ENCODE measurements around the gene LSAMP.

LSAMP gene

DNA sequence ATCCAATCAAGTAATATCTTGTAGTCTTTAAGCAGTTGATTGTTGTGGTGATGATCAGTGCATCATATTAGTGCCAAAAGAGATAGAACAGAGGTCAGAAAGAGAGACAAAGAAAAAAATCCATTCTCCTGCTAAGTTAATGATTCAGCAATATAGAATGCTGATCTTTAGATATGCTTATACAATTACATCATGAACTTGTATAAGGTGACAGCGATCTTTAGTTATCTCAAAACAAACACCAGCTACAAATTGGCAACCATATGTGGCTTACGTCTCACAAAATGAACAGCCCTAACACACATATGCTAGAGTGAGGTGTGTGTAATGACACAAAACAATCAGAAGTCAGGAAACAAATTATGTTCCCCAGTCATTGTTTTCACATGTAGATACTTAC is 12.5 kb downstream of the LSAMP start:
- DNase-seq (ENCODE audit: low read depth in 2 of 2) = no peak

DNA sequence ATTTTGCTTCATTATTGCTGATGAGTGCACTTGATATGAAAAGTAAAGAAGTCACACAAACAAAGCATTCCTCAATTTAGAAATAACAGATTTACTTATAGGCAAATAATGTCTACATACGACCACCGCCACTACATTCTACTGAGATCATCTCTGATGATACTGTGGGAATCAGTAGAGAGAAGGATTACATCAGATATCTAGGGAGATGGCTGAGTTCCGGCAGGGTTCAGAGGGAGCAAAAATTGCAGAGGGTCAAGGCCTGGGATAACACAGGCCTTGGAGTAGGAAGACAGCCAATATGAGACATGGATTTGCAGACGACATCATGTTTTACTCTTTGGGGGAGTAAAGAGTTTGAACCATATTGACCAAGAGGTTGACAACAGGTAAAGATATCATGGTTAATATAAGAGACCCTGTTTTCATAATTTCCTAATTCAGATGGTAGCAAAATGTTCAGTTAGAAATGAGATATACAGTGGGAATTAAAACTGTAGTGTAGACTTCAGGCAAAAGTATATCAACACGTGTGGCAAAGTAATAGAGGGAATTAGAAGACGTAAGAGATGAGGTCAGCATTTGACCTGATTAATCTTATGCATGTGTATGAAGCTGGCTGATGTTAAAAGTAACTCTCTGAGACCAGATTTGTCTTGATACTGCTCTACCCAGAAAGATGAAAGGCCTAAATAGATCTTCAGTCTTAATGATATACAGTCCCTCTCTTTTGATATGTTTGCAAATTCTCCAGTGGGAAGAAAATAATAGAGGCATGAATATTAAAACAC is 15.6 kb downstream of the LSAMP start:
- no peak for DNase-seq (ENCODE audit: low read depth in 2 of 2)

DNA sequence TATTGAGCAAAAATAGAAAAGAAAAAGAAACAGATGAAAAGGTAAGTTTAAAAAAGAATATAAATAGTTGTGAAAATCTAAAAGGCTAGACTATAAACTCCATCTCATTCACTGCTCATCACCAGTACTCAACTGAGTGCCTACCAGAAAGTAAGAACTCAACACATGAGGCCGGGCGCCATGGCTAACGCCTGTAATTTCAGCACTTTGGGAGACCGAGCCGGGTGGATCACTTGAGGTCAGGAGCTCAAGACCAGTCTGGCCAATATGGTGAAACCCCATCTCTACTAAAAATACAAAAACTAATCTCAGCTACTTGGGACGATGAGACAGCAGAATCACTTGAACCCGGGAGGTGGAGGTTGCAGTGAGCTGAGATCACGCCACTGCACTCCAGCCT is 19.3 kb downstream of the LSAMP start:
- DNase-seq (ENCODE audit: low read depth in 2 of 2) = no peak

DNA sequence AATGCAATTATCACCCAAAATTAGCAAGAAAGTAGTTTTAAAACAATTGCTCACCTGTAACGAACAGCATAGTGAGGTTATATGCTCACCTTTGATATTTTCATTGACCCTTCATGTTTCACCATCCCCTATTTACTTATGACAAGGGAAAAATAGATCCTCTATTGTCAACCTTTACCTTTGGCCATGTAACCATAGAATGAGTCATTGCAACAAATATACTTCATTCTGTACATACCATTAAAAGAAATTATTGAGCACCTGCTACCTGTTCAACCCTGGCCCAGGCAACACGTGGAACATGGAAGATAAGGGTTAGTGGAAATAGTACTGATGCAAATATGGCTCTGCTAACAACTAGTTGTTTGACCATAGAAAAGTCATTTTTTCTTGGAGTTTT is 20.2 kb downstream of the LSAMP start:
- DNase-seq (ENCODE audit: low read depth in 2 of 2) = no peak

DNA sequence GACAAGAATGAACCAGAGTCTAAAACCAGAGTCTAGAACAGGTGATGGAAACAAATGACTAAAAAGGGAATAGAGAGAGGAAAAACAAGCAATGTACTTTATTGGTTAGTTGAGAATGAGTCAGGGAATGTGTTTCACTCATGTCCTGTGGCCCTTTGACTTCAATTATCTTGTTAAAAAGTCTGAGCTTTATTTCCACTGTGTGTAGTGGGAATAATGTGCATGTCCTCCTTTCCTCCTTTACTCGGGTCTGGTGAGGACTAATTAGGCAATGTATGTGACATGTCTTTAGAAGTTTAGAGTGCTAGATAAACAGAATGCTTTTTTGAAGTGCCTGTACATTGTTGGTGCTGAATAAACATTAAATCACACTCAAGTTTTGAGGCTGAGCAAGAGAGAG is 21.3 kb downstream of the LSAMP start:
- DNase-seq (ENCODE audit: low read depth in 2 of 2) = no peak

DNA sequence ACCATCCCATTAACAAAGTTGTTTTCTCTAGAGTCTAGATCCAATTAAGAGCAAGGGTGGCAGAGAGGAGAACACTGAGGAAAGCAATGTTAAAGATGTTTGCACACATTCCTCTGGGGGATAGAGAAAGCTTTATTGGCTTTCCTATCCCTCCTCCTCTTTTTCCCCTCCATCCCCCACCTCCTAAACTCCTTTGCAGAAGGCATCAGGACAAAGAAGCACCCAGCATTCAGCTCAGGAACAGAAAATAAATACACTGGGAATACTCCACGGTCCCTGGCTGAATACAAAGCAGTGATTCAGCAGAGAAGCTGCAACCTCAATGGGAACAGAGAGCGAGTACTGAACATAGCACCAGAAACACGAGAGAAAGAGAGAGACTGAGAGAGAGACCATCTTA is 21.9 kb downstream of the LSAMP start:
- no peak for DNase-seq (ENCODE audit: low read depth in 2 of 2)

DNA sequence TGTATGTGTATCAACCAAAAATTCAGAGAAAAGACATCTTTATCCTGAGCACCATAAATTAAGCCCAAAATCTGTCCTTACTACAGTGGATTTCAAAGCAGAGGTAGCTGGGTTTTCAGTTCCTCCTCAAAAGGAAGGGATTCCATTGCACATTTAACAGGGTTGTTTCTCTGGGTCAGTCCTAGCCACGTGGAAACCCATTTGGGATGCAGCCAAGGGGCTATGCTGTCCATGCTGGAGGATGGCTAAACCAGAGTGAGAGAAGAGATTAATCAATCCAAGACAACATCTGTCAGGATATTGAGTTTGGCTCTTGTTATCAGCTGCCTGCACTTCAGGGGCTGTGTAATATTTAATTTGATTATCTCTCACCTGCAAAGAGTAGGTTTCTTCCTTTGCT is 28.1 kb downstream of the LSAMP start:
- no peak for DNase-seq (ENCODE audit: low read depth in 2 of 2)

DNA sequence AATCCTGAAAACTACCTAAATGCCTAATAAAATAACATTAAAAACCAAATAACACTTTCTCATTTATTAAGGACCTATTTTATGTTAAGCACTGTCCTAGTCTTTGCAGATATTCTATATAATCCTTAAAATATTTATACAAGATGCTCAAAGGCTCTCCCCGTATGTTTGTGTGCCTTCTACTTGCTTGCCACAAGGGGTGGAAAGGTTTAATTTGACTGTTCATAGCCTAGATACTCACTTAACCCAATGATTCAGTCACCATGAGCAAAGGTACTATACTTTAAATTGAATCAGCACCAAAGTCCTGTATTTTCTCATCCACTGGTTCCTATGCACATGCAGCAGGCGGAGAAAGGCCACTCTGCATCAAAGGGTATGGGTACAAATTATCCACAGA is 32.0 kb downstream of the LSAMP start:
- no peak for DNase-seq (ENCODE audit: low read depth in 2 of 2)

DNA sequence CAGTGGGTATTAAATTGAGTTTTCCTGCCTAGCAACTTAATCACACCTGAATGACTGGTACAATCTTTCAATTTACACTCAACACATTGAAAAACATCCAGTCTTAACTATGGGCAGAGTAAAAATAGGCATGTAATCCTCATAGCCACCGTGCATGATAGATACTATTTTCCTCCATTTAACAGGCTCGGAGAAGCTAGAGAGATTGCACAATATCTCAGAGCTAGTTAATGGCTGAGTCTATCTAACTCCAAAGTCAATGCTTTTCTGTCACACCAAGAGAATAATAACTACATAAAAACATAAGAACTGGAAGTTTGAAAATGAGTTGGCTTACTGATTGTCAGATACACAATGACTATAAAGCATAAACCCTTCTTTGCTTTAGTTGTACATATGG is 36.8 kb downstream of the LSAMP start:
- DNase-seq (ENCODE audit: low read depth in 2 of 2) = no peak

DNA sequence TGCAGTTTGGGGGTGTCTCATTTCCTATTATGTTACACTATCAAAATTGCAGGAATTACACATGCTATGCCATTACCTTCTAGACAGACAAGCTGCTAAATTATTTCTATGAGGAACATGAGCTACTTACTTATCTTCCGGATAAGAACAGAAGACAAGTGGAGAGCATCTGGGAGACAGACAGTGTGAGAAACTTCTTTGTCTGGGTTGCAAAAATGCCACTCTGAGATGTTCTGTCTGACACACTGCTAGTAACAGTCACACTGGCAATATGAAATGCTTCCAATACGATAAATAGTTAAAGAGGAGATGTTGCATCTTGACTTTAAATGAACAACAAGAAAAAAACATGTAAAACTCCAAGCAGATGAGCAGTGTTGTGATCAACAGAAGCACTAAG is 40.1 kb downstream of the LSAMP start:
- DNase-seq (ENCODE audit: low read depth in 2 of 2) = no peak

DNA sequence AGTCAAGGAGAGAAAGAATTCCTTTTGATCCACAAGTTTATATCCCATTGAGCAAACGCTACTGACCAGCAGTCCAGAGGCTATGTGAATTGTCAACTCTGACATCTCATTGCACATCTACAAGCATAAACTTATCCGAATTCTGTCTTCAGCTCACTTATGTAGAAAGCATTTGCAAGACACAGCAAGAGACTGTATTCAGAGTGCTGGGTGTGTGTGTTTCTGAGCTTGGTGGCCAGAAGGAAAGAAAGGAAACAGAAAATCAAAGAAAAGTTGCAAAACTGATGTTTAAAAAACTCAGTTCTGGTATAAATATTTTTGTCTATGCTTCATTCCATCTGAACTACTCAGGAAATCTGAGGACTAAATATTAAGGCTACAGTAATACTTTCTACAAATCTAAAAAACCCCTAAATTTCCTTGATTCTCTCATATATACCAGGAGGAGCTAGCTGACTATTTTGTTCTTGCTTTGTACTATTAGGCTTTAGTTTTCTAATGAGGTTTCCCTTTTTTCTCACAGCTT is 45.5 kb downstream of the LSAMP start:
- no peak for DNase-seq (ENCODE audit: low read depth in 2 of 2)

DNA sequence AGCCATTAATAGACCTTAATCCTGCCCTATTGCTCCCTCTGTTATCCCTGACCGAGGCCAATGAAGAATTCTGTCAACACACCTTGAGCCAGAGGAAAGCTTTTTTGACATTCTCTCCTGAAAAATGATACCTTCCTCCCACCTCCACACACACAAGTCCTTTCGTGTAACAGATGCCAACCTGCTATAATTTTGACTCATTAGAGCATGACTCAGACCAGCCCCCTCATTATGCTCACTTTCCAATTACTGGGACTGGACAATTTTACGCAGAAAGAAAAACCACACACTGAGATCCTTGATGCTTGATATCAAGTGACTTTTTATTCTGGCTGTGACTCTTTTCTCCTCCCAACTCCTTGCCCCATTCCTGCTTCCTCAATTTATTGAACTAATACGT is 50.9 kb downstream of the LSAMP start:
- DNase-seq (ENCODE audit: low read depth in 2 of 2) = no peak

DNA sequence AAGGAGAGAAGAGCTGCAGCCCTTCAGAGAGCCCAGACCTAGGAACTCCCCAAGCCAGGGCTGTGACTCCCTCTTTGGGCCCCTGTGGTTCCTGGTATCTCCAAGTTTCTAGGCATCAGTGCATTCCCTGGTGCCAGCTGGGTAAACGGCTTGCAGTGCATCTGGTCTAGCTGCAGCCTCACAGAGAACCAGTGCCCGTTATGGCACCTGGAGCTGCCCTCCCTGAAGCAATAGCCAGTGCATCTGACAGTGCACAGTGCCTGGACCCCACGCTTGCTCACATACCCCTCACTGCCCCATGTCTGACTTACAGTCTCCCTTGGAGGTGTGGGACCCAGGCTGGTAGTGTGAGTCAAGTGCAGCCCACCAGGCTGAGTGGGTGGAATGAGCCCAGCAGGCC is 52.1 kb downstream of the LSAMP start:
- DNase-seq (ENCODE audit: low read depth in 2 of 2) = no peak

DNA sequence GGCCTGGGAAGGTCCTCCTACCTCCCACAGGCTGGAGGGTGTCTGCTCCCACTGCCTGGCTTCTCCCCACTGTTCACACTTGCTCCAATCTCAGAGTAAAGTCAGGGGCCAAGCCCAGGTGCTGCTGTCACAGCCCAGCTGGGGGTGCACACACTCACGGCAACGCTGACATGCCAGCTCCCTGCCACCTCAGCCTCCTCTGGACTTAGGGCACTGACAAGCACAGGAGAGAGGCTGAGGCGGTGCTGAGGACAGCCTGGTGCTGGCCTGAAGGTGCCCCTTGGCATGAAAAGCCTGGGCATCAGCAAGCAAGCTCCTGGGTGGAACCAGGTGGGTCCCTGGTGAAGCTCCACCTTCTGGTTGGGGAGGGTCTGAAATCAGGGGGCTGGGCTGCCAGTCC is 53.0 kb downstream of the LSAMP start:
- no peak for DNase-seq (ENCODE audit: low read depth in 2 of 2)

DNA sequence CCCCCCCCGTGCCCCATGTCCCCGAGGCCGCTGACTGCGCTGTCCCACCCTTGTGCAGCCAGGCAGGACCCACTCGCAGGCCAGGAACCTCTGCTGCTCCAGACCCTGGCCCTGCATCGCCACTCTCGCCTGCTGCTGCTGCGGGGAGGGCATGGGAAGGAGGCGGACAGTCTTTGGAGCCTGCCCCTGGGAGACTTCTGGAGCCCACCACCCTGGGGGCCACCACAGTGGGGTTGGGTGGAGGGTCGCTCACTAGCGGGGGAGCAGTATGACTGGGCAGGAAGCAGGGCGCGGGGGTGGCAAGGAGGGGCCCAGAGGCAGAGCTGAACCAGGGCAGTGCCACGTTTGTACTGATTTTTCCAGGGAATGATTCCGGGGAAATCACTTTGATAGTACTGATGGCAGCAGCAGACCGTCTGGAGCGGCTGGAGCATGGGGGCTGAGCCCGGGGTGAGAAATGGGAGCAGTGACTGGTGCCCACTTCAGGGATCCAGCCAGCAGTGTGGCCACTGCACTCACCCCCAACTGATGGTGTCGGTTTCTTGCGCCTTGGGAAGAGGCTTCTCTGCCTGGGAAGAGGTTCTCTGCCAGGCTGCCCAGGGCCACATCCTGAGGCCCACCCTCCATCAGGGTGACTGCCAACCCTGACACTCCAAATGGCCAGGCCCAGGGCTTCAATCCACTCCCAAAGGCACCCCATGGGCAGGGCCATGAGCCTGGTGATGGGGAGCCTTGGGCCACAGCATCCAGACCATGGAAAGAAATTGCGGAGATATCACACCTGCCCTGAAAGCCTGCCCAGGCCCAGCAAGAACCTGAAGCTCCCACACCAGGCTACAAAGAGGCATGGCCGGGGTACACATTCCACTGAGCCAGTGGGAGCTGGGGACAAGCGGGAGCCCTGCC is 53.7 kb downstream of the LSAMP start:
- DNase-seq (ENCODE audit: low read depth in 2 of 2) = no peak

DNA sequence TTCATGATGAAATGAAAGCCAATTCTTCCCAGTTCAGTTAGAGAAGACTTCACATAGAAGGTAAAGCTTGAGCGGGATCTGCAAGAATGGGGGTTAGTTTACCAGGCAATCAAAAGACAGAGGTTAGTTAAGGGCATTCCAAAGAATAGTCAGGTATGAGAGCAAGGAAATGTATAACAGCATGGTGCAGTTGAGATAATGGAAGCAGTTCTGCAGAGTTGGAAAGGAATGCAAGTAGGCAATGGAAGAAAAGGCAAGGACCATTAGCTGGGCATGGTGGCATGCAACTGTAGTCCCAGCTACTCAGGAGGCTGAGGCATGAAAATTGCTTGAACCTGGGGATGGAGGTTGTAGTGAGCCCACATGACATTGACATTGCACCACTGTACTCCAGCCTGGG is 55.0 kb downstream of the LSAMP start:
- DNase-seq (ENCODE audit: low read depth in 2 of 2) = no peak

DNA sequence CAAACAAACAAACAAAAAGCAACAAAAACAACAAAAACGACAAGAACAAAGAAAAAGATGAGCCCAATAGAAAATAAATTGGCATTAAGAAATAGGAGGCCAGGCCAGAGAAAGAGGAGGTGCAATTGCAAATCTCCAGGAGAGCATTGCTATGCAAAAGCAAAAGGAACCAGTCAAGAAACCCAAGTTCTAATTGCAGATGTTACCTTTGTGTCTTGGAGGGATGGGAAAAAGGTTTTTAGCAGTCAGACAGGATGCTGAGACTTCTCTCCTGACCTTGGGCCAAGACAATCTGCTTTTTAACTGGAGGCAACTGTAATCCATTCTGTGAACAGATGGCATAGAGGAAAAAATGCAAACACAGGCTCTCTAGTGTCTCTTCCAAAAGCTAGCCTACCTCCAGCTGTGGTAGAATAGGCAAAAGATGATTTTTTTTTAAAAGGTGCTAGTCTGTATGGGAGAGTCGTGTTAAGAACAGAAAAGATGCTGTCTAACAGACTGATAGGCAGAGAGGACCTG is 56.4 kb downstream of the LSAMP start:
- no peak for DNase-seq (ENCODE audit: low read depth in 2 of 2)

DNA sequence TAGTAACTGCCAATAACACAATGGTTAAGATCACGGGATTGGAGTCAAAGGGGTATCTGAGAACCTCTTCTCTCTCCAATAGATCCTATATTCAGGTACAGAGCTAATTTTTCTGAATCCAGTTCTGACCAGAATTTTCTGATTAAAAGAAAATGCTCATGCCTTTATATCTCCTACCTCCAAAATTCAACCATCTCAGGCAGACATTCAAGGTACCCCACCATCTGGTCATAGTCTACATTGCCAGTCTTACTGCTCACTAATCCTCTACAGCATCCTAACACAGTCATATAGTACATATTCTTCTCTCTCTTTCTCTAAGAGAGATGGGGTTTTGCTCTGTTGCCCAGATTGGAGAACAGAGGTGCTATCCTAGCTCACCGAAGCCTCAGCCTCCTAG is 59.1 kb downstream of the LSAMP start:
- no peak for DNase-seq (ENCODE audit: low read depth in 2 of 2)

DNA sequence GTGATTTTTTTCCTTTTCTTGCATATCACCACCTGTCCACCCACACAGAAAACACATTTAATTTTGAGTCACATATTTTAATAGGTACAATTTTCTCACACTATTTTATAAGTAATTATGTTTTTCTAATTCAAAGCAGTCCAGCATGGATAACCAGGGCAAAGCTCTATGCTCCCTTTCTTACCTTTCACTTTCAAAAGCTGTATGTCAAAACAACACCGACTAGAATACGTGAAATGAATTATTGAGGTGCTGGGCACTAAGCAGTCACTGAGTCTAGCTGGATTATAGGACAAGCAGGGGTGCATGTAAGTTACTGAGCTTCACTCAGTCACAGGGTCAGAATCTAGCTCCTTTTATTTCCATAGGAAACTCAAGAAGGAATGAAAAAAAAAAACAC is 60.6 kb downstream of the LSAMP start:
- DNase-seq (ENCODE audit: low read depth in 2 of 2) = no peak

DNA sequence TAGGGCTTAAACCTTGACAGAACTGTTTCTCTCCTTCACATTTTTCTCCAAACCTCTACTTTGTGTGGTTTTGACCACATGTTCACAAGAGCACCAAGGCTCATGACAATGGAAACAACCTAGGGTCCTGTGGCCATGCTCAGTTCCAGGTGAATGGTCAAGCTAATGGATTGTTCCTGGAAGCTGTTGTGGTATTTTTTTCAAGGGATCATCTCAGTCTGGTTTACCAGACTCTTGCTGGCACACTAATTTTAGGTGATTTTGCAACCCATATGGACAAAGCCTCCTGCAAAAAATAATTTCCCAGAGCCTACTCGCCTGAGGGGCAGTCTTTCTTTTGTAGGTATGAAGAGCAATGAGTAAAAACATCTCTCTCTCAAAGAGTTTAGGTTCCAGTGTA is 67.2 kb downstream of the LSAMP start:
- DNase-seq (ENCODE audit: low read depth in 2 of 2) = no peak

DNA sequence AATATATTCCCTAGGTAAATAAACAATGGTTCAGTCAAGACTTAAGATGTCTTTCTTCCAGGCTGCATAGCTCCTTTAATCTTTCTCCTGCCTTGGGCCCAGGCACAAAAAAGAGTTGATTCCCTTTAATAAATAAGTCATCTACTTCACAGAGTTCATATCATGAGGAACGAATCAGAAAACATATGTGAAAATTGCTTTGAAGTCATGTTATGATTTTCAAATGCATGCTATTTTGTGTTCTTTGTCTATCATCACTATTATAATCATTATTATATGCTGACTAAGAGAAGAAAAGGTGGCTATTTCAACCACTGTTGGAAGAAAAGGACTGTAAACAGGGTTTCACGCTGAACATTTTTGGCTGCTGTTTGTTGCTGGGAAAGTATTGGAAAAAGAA is 70.4 kb downstream of the LSAMP start:
- DNase-seq (ENCODE audit: low read depth in 2 of 2) = no peak

DNA sequence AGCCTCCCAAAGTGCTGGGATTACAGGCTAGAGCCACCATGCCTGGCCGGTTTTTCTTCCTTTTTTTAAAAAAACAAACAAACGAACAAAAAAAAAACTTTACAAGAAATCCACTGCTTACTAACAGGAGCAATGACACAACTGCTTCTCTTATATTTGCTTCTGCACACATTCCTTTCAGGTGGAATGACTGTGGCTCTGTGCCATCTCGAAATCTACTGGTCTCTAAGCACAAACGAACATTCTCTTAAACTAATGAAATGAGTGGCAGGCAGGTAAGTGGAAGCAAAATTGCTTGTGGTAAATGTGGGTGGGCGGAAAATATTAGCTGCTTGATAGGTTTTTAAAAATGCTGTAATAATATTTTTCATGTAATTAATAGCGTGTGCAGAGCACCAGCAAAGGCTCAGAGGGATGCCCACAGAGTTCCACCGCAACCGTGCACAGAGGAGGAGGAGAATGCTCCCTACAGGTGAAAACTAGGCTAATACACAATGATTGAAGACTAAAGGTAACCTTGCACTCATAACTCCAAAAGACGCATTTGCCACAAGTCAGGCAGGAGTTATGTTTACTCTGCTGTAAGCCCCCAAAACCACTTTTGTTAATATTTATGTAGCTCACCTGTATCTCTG is 77.4 kb downstream of the LSAMP start:
- no peak for DNase-seq (ENCODE audit: low read depth in 2 of 2)
